ENCODE data around the gene ELF5.

DNA sequence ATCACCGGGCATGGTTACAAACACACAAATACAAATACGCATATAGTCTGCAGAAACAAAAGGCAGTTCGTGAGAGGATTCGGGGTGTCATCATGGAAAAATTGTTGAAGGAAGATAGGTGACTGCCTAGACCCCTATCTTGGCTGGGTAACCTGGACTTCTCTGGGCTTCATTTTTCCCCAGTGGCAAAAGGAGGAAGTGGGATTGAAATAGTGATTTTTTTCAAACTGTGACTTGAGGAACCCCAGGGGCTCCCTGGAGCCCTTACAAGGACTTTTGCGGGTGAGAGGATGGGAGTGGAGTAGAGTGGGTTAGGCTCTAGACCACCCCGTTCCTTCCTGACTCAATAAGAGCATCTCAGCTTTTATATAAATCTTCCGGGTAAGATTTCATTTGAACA is 1.0 kb upstream of the ELF5 start:
- TF ChIP-seq CTCF (IDR thresholded peaks at IDR 0.05; ENCODE audit: low read length) (no peak), EZH2 (IDR thresholded peaks at IDR 0.05; ENCODE audit: borderline replicate concordance, low read length) (no peak)

Data from OCI-LY1 (cell line).